Neural progenitor cell (in vitro differentiated cells): Measurements from ENCODE around the gene SNX22. TPM values are rescaled to one million over a fixed set of nuclear protein-coding genes. Genes with fewer than 3 reads are reported as not detected.

Experiments
- DNase-seq: peaks from one replicate; pipeline ENCODE4 v3.0.0-alpha.2; 2016; ENCODE audit warnings: low spot score
- H2AFZ ChIP-seq: fragments of 200-600 bp; sonication (generic); replicated peaks from 2 replicates; pipeline ENCODE4 v1.6.1; 2016; ENCODE audit warnings: antibody characterized with exemption
- H3F3A ChIP-seq: fragments of 200-600 bp; sonication (generic); 2 replicates; pipeline ENCODE4 v1.6.1; 2016; ENCODE audit warnings: antibody characterized with exemption, low read depth
- H3K27ac ChIP-seq: fragments of 200-600 bp; sonication (generic); 2 replicates; pipeline ENCODE4 v1.5.1; 2016; ENCODE audit warnings: mild to moderate bottlenecking
- H3K27me3 ChIP-seq: fragments of 200-600 bp; sonication (generic); 2 replicates; pipeline ENCODE4 v1.6.1; 2016; ENCODE audit warnings: mild to moderate bottlenecking, moderate library complexity
- H3K36me3 ChIP-seq: fragments of 200-600 bp; sonication (generic); 2 replicates; pipeline ENCODE4 v1.5.1; 2016
- H3K4me1 ChIP-seq: fragments of 200-600 bp; sonication (generic); 2 replicates; pipeline ENCODE4 v1.6.1; 2016; ENCODE audit warnings: mixed run types
- H3K4me2 ChIP-seq: fragments of 200-600 bp; sonication (generic); 2 replicates; pipeline ENCODE4 v1.6.1; 2016
- H3K4me3 ChIP-seq: fragments of 200-600 bp; sonication (generic); 2 replicates; pipeline ENCODE4 v1.5.1; 2016
- H3K79me2 ChIP-seq: fragments of 200-600 bp; sonication (generic); 2 replicates; pipeline ENCODE4 v1.6.1; 2016; ENCODE audit warnings: low read depth
- H3K9ac ChIP-seq: fragments of 200-600 bp; sonication (generic); 2 replicates; pipeline ENCODE4 v1.6.1; 2016
- H3K9me3 ChIP-seq: fragments of 200-600 bp; sonication (generic); 2 replicates; pipeline ENCODE4 v1.5.1; 2016; ENCODE audit warnings: low read depth
- H4K20me1 ChIP-seq: fragments of 200-600 bp; sonication (generic); 2 replicates; pipeline ENCODE4 v1.6.1; 2016; ENCODE audit warnings: low read depth
- H3K27ac Mint-ChIP-seq: 3 replicates; pipeline ENCODE4 v1.8.0; 2021; ENCODE audit warnings: mixed read lengths
- H3K27me3 Mint-ChIP-seq: 2 replicates; pipeline ENCODE4 v1.8.0; 2022; ENCODE audit warnings: low read depth, mild to moderate bottlenecking, inconsistent platforms, moderate library complexity, mixed read lengths; ENCODE audit not compliant: insufficient read depth
- H3K36me3 Mint-ChIP-seq: 3 replicates; pipeline ENCODE4 v1.8.0; 2021; ENCODE audit warnings: mixed read lengths
- H3K4me1 Mint-ChIP-seq: 3 replicates; pipeline ENCODE4 v1.8.0; 2021; ENCODE audit warnings: mixed read lengths
- H3K4me3 Mint-ChIP-seq: 3 replicates; pipeline ENCODE4 v1.8.0; 2021; ENCODE audit warnings: mild to moderate bottlenecking, moderate library complexity, mixed read lengths
- H3K9me3 Mint-ChIP-seq: 3 replicates; pipeline ENCODE4 v1.8.0; 2020; ENCODE audit warnings: mixed read lengths
- CTCF ChIP-seq: fragments of 200-600 bp; sonication (generic); IDR thresholded peaks from 2 replicates; pipeline ENCODE4 v1.5.1; 2017; ENCODE audit warnings: antibody characterized with exemption, mild to moderate bottlenecking
- EZH2 ChIP-seq: fragments of 200-600 bp; sonication (generic); IDR thresholded peaks from 2 replicates; pipeline ENCODE4 v1.6.1; 2017; ENCODE audit warnings: antibody characterized with exemption, mild to moderate bottlenecking, moderate library complexity
- EZH2phosphoT487 ChIP-seq: fragments of 200-600 bp; sonication (generic); IDR thresholded peaks from 2 replicates; pipeline ENCODE4 v1.6.1; 2017; ENCODE audit warnings: antibody characterized with exemption
- total RNA-seq: library from RNA; depleted of rRNA; stranded (reverse); fragments of >200 nt; gene quantifications from 2 replicates; pipeline ENCODE4 v1.2.3, GENCODE V29; 2015; ENCODE audit warnings: low replicate concordance

Gene SNX22
- total RNA-seq, 1 donor from 2014 or later, result 4.0 TPM

DNA sequence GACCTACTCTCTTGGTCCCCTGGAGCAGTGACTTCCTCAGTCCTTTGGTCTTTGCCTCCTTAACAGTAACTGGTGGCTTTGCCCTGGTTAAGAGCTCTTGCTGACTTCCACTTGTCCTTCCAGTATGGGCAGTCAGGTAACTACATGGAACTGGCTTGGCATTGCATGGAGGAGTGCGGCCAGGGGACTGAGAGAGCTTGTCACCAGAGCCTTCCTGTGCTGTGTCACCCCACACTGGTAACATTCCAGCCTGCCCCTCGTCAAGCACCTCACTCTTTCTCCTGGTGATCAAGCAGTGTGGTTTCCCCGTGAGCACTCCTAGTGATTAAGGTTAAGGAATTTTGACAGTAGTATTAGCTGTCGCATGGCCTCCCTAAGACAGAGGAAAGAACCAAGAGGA is 19.3 kb upstream of the SNX22 start:
- H3K27ac Mint-ChIP-seq, result no peak overlapping the region
- peaks cover 48% of the 10 kb centered on the region for H3K36me3 Mint-ChIP-seq
- Histone ChIP-seq H3F3A (no peaks in the 10 kb centered on the region), H4K20me1 (no peaks in the 10 kb centered on the region), H3K36me3 (no peaks in the 10 kb centered on the region), H3K27ac (no peak overlapping the region), H2AFZ (no peak overlapping the region), H3K9ac (no peak overlapping the region), H3K79me2 (no peaks in the 10 kb centered on the region), H3K4me2 (no peak overlapping the region), H3K4me1 (no peaks in the 10 kb centered on the region), H3K27me3 (no peaks in the 10 kb centered on the region), H3K4me3 (no peak overlapping the region), H3K9me3 (no peaks in the 10 kb centered on the region)
- H3K4me1 Mint-ChIP-seq, result no peaks in the 10 kb centered on the region
- no peak overlapping the region for H3K4me3 Mint-ChIP-seq
- no peaks in the 10 kb centered on the region for H3K9me3 Mint-ChIP-seq
- DNase-seq, result no peak
- TF ChIP-seq EZH2 (no peak), CTCF (no peak), EZH2phosphoT487 (no peak)
- H3K27me3 Mint-ChIP-seq, result peaks cover 2% of the 10 kb centered on the region

- no peaks in the 10 kb centered on the region for H3K36me3 ChIP-seq
- H3K9ac ChIP-seq, result no peak overlapping the region
- Mint-ChIP-seq H3K4me3 (no peak overlapping the region), H3K27me3 (peaks cover 2% of the 10 kb centered on the region), H3K27ac (no peak overlapping the region), H3K36me3 (peaks cover 39% of the 10 kb centered on the region), H3K9me3 (no peaks in the 10 kb centered on the region), H3K4me1 (no peaks in the 10 kb centered on the region)
- no peak overlapping the region for H3K4me2 ChIP-seq
- H2AFZ ChIP-seq, result no peak overlapping the region
- no peaks in the 10 kb centered on the region for H3K9me3 ChIP-seq
- H3K4me1 ChIP-seq, result no peaks in the 10 kb centered on the region
- H3K27me3 ChIP-seq, result no peaks in the 10 kb centered on the region
- TF ChIP-seq CTCF (no peak), EZH2phosphoT487 (no peak), EZH2 (no peak)
- H3K27ac ChIP-seq, result no peak overlapping the region
- no peak overlapping the region for H3K4me3 ChIP-seq
- no peak for DNase-seq
- no peaks in the 10 kb centered on the region for H3F3A ChIP-seq
- H3K79me2 ChIP-seq, result no peaks in the 10 kb centered on the region
- H4K20me1 ChIP-seq, result no peaks in the 10 kb centered on the region
Observed at GRCh38 chr15:64133623-64134344, 17.7 kb upstream of the SNX22 start.

GRCh38 chr15:64134345-64134829 is 17.1 kb upstream of the SNX22 start:
- TF ChIP-seq EZH2 (no peak), EZH2phosphoT487 (no peak), CTCF (no peak)
- H2AFZ ChIP-seq, result no peak overlapping the region
- Mint-ChIP-seq H3K4me3 (no peak overlapping the region), H3K4me1 (no peaks in the 10 kb centered on the region), H3K27ac (no peak overlapping the region), H3K36me3 (peaks cover 39% of the 10 kb centered on the region), H3K9me3 (no peaks in the 10 kb centered on the region), H3K27me3 (peaks cover 2% of the 10 kb centered on the region)
- no peak overlapping the region for H3K4me2 ChIP-seq
- no peak for DNase-seq
- H3K79me2 ChIP-seq, result no peaks in the 10 kb centered on the region
- no peak overlapping the region for H3K27ac ChIP-seq
- no peaks in the 10 kb centered on the region for H3K9me3 ChIP-seq
- no peak overlapping the region for H3K4me3 ChIP-seq
- no peaks in the 10 kb centered on the region for H4K20me1 ChIP-seq
- H3K9ac ChIP-seq, result no peak overlapping the region
- no peaks in the 10 kb centered on the region for H3K4me1 ChIP-seq
- H3K27me3 ChIP-seq, result no peaks in the 10 kb centered on the region
- H3F3A ChIP-seq, result no peaks in the 10 kb centered on the region
- H3K36me3 ChIP-seq, result no peaks in the 10 kb centered on the region
